ENCODE data around the gene LAMB2.

LAMB2 gene

GRCh38 chr3:49132073-49132436 lies 795 bp downstream of the LAMB2 start:
- DNase-seq (ENCODE audit: low read depth): no peak
- TF ChIP-seq CTCF (IDR thresholded peaks at IDR 0.05; ENCODE audit: control insufficient read depth, insufficient read depth, low read depth, low read length, missing control alignments): no peak
- H3K4me3 ChIP-seq (ENCODE audit: control insufficient read depth, low read depth, low read length): peak overlapping the region; percentile 83

- no peak for TF ChIP-seq CTCF (IDR thresholded peaks at IDR 0.05; ENCODE audit: control insufficient read depth, insufficient read depth, low read depth, low read length, missing control alignments)
- DNase-seq (ENCODE audit: low read depth): no peak
- H3K4me3 ChIP-seq (ENCODE audit: control insufficient read depth, low read depth, low read length): peak overlapping the region; percentile 83
Measured at GRCh38 chr3:49131576-49131975, 1.3 kb downstream of the LAMB2 start.

- no peak overlapping the region; the same call in 1 of the 2 replicates for H3K4me3 ChIP-seq (ENCODE audit: control insufficient read depth, low read depth, low read length)
- no peak for TF ChIP-seq CTCF (IDR thresholded peaks at IDR 0.05; ENCODE audit: control insufficient read depth, insufficient read depth, low read depth, low read length, missing control alignments)
- no peak for DNase-seq (ENCODE audit: low read depth)
Measured at GRCh38 chr3:49131040-49131439, 1.8 kb downstream of the LAMB2 start.

- no peak for TF ChIP-seq CTCF (IDR thresholded peaks at IDR 0.05; ENCODE audit: control insufficient read depth, insufficient read depth, low read depth, low read length, missing control alignments)
- DNase-seq (ENCODE audit: low read depth): no peak
- H3K4me3 ChIP-seq (ENCODE audit: control insufficient read depth, low read depth, low read length): no peak overlapping the region
Measured at GRCh38 chr3:49124991-49125670, 7.7 kb downstream of the LAMB2 start.

- no peak for TF ChIP-seq CTCF (IDR thresholded peaks at IDR 0.05; ENCODE audit: control insufficient read depth, insufficient read depth, low read depth, low read length, missing control alignments)
- DNase-seq (ENCODE audit: low read depth): no peak
- no peak overlapping the region for H3K4me3 ChIP-seq (ENCODE audit: control insufficient read depth, low read depth, low read length)
Measured at GRCh38 chr3:49124203-49124602, 8.6 kb downstream of the LAMB2 start.

- DNase-seq (ENCODE audit: low read depth): no peak
- no peak for TF ChIP-seq CTCF (IDR thresholded peaks at IDR 0.05; ENCODE audit: control insufficient read depth, insufficient read depth, low read depth, low read length, missing control alignments)
- no peak overlapping the region for H3K4me3 ChIP-seq (ENCODE audit: control insufficient read depth, low read depth, low read length)
Measured at GRCh38 chr3:49123687-49124086, 9.2 kb downstream of the LAMB2 start.
